ENCODE data around the gene HSF4. TPM values are rescaled to one million over a fixed set of nuclear protein-coding genes. Genes with fewer than 3 reads are reported as not detected.

Gene HSF4
- total RNA-seq, 1 experiment from 2014 or later = 1.2 TPM

DNA sequence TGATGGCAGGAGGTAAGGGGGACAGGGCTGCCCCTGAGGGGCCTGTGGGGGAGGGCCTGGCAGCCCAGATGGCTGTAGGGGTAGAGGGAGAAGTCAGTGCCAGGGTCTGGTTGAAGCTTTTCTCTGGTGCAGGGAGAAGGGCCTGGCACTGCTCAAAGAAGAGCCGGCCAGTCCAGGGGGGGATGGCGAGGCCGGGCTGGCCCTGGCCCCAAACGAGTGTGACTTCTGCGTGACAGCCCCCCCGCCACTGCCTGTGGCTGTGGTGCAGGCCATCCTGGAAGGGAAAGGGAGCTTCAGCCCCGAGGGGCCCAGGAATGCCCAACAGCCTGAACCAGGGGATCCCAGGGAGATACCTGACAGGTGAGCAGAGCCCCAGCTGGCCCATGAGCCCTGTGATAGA is 3.0 kb downstream of the HSF4 start:
- no peaks in the 10 kb centered on the region for H3K79me2 ChIP-seq (ENCODE audit: insufficient read depth, low read length)
- no CpG with 5 or more reads among the region's 7 CpGs for WGBS (ENCODE audit: extremely low coverage, insufficient read length, low lambda C conversion rate)
- H3K9ac ChIP-seq (ENCODE audit: extremely low read depth, insufficient read length, low read length) = no peak overlapping the region
- H3K27me3 ChIP-seq (ENCODE audit: insufficient read depth, low read length) = peaks cover 78% of the 10 kb centered on the region
- TF ChIP-seq, protein P1, sequence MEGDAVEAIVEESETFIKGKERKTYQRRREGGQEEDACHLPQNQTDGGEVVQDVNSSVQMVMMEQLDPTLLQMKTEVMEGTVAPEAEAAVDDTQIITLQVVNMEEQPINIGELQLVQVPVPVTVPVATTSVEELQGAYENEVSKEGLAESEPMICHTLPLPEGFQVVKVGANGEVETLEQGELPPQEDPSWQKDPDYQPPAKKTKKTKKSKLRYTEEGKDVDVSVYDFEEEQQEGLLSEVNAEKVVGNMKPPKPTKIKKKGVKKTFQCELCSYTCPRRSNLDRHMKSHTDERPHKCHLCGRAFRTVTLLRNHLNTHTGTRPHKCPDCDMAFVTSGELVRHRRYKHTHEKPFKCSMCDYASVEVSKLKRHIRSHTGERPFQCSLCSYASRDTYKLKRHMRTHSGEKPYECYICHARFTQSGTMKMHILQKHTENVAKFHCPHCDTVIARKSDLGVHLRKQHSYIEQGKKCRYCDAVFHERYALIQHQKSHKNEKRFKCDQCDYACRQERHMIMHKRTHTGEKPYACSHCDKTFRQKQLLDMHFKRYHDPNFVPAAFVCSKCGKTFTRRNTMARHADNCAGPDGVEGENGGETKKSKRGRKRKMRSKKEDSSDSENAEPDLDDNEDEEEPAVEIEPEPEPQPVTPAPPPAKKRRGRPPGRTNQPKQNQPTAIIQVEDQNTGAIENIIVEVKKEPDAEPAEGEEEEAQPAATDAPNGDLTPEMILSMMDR (conservative IDR thresholded peaks at IDR 0.05) = no peak
- peaks cover 92% of the 10 kb centered on the region for H3K27me3 Mint-ChIP-seq (ENCODE audit: low read depth)
- no peak overlapping the region for H3K14ac ChIP-seq (ENCODE audit: insufficient read depth, low read length)
- peaks cover 0 to 3% of the 10 kb centered on the region in 2 experiments; a peak in 1 of 5 replicates for H3K9me3 Mint-ChIP-seq
- no peak overlapping the region for H3K4ac ChIP-seq (ENCODE audit: low read depth, low read length)
- H2BK20ac ChIP-seq (ENCODE audit: low read depth, low read length, poor library complexity, severe bottlenecking) = no peak overlapping the region
- no peak overlapping the region for H2BK5ac ChIP-seq (ENCODE audit: insufficient read length, low read length)
- no peak overlapping the region for H4K8ac ChIP-seq (replicated peaks; ENCODE audit: insufficient read length, low read depth, low read length)
- H4K20me1 ChIP-seq (ENCODE audit: control insufficient read depth, insufficient read depth, insufficient read length) = no peaks in the 10 kb centered on the region
- H2BK120ac ChIP-seq (ENCODE audit: low read depth, low read length, poor library complexity, severe bottlenecking) = no peak overlapping the region
- no peak overlapping the region for H3K27ac ChIP-seq (ENCODE audit: insufficient read length, low read depth, low read length)
- H3K18ac ChIP-seq (ENCODE audit: insufficient read length, low read depth, low read length) = no peak overlapping the region
- no peak overlapping the region for H4K91ac ChIP-seq (ENCODE audit: insufficient read length, low read depth, low read length)
- DNase-seq = no peak
- H4K5ac ChIP-seq (ENCODE audit: insufficient read length, low read depth, low read length) = no peak overlapping the region
- no peak overlapping the region for H3K4me3 Mint-ChIP-seq
- no peak overlapping the region for H3T11ph ChIP-seq (ENCODE audit: low read length)
- no peak overlapping the region for H3K56ac ChIP-seq (ENCODE audit: insufficient read length, low read depth, low read length)
- no peak overlapping the region for H3K4me2 ChIP-seq (ENCODE audit: insufficient read depth, insufficient read length, low read length)
- no peaks in the 10 kb centered on the region for H3K79me1 ChIP-seq (ENCODE audit: insufficient read depth, low read depth, low read length, poor library complexity, severe bottlenecking)
- peaks cover 14% of the 10 kb centered on the region for H3K23me2 ChIP-seq (ENCODE audit: insufficient read length, low read depth, low read length, poor library complexity, severe bottlenecking)
- H3K27ac Mint-ChIP-seq = no peak overlapping the region
- no peak overlapping the region for H3K23ac ChIP-seq (ENCODE audit: insufficient read length, low read depth, low read length)
- H2BK12ac ChIP-seq (ENCODE audit: insufficient read length, low read depth, low read length) = no peak overlapping the region
- H3K4me1 Mint-ChIP-seq = peaks cover 25 to 57% of the 10 kb centered on the region in 2 experiments
- no peak overlapping the region for H2AFZ ChIP-seq (ENCODE audit: low read length)
- no peak overlapping the region for H2AK5ac ChIP-seq (ENCODE audit: insufficient read length, low read length)
- no peak overlapping the region for H2BK15ac ChIP-seq (ENCODE audit: low read depth, low read length)
- H3K36me3 Mint-ChIP-seq (ENCODE audit: insufficient read depth in 1 of 3, low read depth in 3 of 3) = no peaks in the 10 kb centered on the region; a peak in 1 of 7 replicates
- peaks cover 4% of the 10 kb centered on the region; the same call in 1 of the 2 replicates for H3K4me1 ChIP-seq (ENCODE audit: insufficient read depth, low read length)
- no peaks in the 10 kb centered on the region for H3K9me3 ChIP-seq (ENCODE audit: control insufficient read depth, low read depth, low read length)

Measured in H9 (cell line).